GM20000 (cell line): ENCODE results near the gene CREBBP.
"Not testable (repeated sequence)": the region's sequence is repeated elsewhere in the genome, so short reads cannot be mapped to it uniquely, and the experiment has no call there.

Source experiments
- DNase-seq: peaks from one replicate; pipeline ENCODE4 v3.0.0; 2012; ENCODE audit warnings: low spot score
- TF ChIP-seq, protein P1 (sequence below): IDR thresholded peaks from 2 replicates; pipeline ENCODE4 v1.5.1; 2012; ENCODE audit warnings: mild to moderate bottlenecking, control low read depth; ENCODE audit errors: extremely low read depth, missing control alignments

CREBBP gene

DNA sequence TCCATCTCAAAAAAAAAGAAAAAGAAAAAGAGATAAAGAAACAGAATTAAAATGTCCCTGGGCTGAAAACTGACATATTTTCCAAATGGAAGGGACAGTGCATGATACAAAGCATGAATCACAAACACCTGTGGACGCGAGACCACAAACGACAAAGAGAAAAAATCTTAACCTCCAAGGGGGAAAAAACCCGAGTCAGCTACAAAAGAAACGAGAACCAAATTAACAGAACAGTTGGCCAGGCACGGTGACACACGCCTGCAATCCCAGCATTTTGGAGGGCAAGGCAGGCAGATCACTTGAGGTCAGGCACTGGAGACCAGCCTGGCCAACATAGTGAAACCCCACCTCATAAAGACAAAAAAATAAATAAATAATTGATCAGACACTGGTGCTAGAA, 165.1 kb downstream of the CREBBP start:
- TF ChIP-seq, protein P1, sequence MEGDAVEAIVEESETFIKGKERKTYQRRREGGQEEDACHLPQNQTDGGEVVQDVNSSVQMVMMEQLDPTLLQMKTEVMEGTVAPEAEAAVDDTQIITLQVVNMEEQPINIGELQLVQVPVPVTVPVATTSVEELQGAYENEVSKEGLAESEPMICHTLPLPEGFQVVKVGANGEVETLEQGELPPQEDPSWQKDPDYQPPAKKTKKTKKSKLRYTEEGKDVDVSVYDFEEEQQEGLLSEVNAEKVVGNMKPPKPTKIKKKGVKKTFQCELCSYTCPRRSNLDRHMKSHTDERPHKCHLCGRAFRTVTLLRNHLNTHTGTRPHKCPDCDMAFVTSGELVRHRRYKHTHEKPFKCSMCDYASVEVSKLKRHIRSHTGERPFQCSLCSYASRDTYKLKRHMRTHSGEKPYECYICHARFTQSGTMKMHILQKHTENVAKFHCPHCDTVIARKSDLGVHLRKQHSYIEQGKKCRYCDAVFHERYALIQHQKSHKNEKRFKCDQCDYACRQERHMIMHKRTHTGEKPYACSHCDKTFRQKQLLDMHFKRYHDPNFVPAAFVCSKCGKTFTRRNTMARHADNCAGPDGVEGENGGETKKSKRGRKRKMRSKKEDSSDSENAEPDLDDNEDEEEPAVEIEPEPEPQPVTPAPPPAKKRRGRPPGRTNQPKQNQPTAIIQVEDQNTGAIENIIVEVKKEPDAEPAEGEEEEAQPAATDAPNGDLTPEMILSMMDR: no peak
- DNase-seq: no peak

DNA sequence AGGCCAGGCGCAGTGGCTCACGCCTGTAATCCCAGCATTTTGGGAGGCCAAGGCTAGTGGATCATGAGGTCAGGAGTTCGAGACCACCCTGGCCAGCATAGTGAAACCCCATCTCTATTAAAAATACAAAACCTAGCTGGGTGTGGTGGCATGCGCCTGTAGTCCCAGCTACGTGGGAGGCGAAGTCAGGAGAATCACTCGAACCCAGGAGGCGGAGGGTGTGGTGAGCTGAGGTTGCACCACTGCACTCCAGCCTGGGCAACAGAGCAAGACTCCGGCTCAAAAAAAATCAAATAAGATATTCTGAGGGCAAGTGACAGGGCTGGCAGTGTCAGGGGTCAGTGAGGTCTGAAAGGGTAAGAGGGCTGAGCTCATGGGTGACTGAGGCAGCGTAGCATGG, 166.1 kb downstream of the CREBBP start:
- DNase-seq: not testable (repeated sequence)

DNA sequence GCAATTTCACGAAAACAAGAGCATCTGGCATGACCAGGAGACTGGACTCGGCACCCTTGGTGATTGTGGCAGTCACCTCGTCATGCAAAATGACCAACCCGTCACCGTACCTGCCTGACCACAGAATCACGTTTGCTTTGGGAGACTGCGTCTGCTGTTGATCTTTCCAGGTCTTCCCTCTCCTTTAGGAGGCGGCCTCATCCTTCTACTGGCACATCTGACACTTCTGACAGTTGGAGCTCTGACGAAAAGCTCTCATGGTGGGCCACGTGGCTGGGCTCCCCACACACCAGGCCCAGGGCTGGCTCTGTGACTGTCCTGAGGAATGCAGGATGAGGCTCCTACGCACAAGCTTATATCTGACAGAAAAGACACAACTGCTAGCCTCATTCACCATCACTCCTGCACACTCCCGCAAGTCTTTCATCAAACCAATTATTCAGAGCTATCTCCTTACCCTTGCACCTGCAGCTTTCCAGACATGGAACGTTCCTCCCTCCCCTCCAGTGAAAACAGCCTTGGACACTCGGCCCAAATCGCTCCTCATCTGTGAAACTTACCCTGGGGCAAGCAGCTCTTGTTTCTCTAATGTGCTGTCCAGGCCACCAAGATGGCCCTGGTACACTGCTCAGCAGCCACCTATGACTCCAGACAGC, 166.8 kb downstream of the CREBBP start:
- DNase-seq: no peak
- TF ChIP-seq, protein P1: no peak

DNA sequence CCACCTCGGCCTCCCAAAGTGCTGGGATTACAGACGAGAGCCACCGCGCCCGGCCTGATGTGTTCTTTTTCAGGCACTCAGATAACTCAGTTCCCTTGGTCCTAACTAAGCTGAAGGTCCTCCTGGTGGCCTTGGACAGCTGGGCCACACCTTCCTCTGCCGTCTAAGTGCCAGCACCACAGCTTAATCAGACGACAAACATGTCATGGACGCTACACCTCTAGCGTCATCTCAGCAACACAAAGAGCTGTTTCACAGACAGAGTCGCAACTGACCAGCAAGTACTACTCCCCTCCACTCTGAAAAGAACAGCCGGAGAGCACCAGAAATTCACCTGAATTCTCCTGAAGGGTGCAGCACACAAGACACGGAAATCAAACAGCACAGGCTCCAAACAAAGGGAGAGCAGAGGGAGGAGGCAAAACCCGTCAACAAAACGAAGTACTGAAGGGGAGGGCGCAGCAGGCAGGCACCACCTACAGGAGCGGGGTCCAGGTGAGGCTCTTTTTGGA, 167.6 kb downstream of the CREBBP start:
- TF ChIP-seq, protein P1: no peak
- no peak for DNase-seq

DNA sequence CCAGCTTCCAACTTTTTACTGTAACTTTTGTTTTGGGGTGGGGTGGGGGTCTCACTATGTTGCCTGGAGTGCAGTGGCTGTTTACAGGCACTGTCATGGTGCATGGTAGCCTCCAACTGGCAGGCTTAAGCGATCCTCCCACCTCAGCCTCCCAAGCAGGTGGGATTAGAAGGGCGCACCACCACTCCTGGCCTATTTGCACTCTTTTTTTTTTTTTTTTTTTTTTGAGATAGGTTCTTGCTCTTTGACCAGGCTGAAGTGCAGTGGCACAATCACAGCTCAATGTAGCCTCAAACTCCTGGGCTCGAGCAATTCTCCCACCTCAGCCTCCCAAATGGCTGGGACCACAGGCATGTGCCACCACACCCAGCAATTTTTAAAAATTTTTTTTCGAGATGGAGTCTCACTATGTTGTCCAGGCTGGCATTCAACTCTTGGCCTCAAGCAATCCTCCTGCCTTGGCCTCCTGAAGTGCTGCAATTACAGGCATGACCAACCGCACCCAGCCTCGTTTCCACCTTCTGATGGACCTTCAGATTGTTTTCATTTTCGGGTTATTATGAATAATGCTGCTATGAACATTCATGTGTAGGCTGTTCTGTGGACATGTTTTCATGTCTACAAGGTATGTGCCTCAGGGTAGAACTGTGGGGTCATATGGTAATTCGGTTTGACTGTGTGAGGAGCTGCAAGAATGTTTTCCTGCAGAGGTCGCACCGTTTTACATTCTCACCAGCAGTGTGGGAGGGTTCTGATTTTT, 174.1 kb downstream of the CREBBP start:
- TF ChIP-seq, protein P1: no peak
- no peak for DNase-seq

- TF ChIP-seq, protein P1: no peak
- DNase-seq: no peak
Observed at GRCh38 chr16:3702082-3702481, 178.4 kb downstream of the CREBBP start.

DNA sequence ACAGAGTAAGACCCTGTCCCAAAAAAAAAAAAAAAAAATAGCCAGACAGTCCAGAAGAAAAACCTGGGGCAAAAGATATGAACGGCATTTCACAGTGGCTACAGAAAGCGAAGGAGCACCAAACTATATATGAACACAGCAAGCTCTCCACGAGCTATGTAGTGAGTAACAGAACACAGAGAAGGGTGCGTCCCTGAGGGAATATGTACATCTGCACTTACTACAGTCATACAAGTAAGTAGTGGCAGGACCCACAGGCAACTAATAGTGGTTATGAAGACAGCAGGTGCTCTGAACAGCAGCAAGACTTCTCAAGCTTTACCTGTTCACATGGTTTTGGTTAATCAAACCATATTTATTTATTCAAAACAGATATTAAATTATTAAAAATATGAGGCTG, 179.0 kb downstream of the CREBBP start:
- TF ChIP-seq, protein P1: no peak
- DNase-seq: no peak

GRCh38 chr16:3698941-3699340, 181.6 kb downstream of the CREBBP start:
- TF ChIP-seq, protein P1: no peak
- DNase-seq: no peak
